Choroid plexus epithelial cell (primary cell): ENCODE data around the gene KIAA1671.

Experiments
- DNase-seq: peaks from one replicate; pipeline ENCODE4 v3.0.0-alpha.2; 2010; ENCODE audit warnings: low read depth
- H3K4me3 ChIP-seq: 2 replicates; pipeline ENCODE4 v1.5.1; 2011; ENCODE audit warnings: low read depth, mild to moderate bottlenecking, control low read depth, low read length, moderate library complexity
- CTCF ChIP-seq: conservative IDR thresholded peaks from 2 replicates; pipeline ENCODE4 v1.5.1; 2011; ENCODE audit warnings: low read depth, mild to moderate bottlenecking, control low read depth, inconsistent platforms, low read length, moderate library complexity

KIAA1671 gene

GRCh38 chr22:25086902-25087282, 134.4 kb downstream of the KIAA1671 start:
- DNase-seq, result no peak
- TF ChIP-seq CTCF, result no peak
- no peak overlapping the region for H3K4me3 ChIP-seq

DNA sequence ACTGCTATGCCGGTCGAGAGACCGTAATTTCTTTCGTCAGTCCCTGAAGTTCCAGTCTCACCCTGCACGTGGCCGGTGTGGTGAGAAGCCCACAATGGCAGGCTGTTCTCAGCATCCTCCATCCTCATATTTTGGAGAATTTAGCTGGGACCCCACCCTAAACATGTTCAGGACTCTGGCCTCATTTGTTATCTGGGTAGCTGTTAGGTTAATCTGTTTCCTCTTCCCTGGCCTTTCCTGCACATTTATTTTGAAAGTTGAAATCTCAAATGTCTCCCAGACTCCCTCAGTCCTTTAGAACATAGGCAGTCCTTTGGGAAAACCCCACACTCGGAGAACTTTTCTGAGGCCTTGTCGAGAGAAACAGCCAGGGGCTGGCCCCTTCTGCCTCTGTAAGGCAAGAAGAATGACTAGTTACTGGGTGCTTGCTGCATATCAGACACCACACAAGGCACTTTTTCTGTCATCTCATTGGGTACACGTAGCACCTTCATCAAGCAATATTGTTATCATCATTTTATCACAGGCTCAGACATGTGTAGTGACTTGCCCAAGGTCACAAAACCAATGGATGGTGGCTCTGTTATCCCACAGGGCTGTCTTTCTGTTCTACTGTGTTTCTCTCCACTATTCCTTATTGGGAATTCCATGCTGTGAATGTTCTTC, 137.8 kb downstream of the KIAA1671 start:
- no peak for DNase-seq
- TF ChIP-seq CTCF, result no peak
- no peak overlapping the region for H3K4me3 ChIP-seq

DNA sequence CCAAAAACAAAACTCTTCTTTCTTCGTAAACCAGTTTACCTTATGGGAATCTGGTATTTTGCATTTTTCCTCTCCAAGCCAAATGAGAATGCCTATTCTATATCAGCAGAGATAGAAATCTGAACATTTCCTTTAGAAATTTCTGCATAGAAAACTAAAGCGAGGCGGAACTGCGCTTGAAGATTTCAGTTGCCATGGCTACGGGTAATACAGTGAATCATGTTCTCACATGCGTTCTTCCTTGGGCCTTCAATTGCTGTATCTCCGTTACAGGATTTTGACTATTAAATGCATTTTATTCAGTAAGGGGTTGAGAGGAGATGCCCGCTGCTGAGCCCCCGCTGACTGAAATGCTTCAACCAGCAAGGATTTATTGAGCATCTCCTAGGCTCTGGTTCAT, 138.9 kb downstream of the KIAA1671 start:
- TF ChIP-seq CTCF, result no peak
- no peak overlapping the region for H3K4me3 ChIP-seq
- no peak for DNase-seq

- TF ChIP-seq CTCF, result no peak
- no peak for DNase-seq
- no peak overlapping the region for H3K4me3 ChIP-seq
Measured at GRCh38 chr22:25092119-25092518, 139.6 kb downstream of the KIAA1671 start.

- no peak for DNase-seq
- no peak overlapping the region for H3K4me3 ChIP-seq
- TF ChIP-seq CTCF, result no peak
Measured at GRCh38 chr22:25094579-25094978, 142.1 kb downstream of the KIAA1671 start.

DNA sequence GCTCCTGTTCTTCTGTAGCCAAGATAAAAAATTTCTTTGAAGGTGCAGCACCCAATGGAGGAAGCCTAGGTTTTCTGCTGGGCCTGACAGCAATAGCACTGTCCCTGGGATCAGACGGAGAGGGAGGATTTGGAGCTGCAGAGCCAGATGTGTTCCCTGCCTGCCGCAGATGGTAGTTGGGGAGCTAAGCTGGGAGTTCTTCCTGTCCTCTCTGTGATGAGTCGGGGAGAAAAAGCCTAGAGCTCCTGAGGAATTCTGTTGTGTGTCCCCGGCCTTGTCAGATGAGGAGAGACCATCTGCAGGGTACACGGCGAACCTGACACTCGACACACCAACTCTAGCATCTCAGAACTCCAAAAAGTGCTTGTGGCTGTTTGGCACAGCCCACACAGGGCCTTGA, 143.4 kb downstream of the KIAA1671 start:
- no peak for TF ChIP-seq CTCF
- no peak overlapping the region for H3K4me3 ChIP-seq
- DNase-seq, result no peak

DNA sequence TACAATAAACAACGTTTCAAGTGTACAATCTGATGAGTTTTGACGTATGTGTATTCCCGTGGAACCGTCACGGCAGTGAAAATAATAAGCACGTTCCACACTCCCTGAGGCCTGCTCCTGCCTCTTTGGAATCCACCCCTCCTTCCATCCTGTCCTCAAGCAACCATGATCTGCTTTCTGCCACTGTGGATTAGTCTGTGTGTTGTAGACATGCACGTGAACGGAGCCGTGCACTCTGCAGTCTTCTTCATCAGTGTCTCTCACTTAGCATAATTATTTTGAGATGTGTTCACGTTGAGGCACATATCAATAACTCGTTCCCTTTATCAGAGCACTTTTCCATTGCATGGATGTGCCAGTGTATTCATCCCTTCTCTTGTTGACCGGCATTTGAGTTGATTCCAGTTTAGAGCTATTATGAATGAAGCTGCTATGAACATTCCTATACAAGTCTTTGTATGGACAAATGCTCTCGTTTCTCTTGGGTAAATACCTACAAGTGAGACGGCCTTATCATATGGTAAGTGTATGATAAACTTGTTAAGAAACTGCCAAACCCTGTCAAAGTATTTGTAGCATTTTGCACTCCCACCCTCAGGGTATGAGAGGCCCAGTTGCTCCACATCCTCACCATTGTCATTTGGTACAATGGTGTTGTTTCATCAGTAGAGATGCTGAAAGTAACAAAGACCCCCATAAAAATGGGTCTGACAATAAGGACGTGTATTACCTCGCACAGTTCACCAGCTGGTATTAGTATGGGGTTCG, 144.3 kb downstream of the KIAA1671 start:
- no peak overlapping the region for H3K4me3 ChIP-seq
- no peak for DNase-seq
- no peak for TF ChIP-seq CTCF
